ENCODE measurements around the gene PANK1.
A peak's percentile ranks its signal among the peaks of the same experiment; 100 is the strongest.

PANK1 gene

DNA sequence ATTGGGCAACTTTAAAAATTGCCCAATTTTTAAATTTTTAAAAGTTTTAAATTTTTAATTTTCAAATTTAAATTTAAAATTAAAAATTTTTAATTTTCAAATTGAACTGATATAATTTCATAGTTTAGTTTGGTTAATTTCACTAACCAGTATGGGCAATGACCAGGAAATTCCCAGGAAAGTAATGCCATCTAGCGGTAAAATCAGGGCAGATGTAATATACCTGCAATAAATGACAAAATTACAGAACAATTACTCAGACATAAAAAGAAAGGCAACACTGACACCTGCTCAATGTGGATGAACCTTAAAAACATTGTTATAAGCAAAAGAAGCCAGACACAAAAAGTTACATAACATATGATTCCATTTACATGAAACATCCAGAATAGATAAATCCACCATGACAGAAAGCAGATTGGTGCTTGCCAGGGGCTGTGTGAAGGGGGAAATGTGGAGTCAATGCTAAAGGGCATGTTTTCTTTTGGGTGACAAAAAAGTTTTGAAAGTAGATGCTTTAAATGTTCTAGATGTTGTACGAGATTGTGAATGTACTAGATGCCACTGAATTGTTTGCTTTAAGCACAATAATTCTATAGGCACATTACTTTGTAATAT, 81.1 kb downstream of the PANK1 start:
- ATAC-seq: peak; percentile 85
- TF ChIP-seq, protein P1, sequence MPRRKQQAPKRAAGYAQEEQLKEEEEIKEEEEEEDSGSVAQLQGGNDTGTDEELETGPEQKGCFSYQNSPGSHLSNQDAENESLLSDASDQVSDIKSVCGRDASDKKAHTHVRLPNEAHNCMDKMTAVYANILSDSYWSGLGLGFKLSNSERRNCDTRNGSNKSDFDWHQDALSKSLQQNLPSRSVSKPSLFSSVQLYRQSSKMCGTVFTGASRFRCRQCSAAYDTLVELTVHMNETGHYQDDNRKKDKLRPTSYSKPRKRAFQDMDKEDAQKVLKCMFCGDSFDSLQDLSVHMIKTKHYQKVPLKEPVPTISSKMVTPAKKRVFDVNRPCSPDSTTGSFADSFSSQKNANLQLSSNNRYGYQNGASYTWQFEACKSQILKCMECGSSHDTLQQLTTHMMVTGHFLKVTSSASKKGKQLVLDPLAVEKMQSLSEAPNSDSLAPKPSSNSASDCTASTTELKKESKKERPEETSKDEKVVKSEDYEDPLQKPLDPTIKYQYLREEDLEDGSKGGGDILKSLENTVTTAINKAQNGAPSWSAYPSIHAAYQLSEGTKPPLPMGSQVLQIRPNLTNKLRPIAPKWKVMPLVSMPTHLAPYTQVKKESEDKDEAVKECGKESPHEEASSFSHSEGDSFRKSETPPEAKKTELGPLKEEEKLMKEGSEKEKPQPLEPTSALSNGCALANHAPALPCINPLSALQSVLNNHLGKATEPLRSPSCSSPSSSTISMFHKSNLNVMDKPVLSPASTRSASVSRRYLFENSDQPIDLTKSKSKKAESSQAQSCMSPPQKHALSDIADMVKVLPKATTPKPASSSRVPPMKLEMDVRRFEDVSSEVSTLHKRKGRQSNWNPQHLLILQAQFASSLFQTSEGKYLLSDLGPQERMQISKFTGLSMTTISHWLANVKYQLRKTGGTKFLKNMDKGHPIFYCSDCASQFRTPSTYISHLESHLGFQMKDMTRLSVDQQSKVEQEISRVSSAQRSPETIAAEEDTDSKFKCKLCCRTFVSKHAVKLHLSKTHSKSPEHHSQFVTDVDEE (CRISPR knock-in tag; IDR thresholded peaks at IDR 0.05): no peak
- TF ChIP-seq, protein P2, sequence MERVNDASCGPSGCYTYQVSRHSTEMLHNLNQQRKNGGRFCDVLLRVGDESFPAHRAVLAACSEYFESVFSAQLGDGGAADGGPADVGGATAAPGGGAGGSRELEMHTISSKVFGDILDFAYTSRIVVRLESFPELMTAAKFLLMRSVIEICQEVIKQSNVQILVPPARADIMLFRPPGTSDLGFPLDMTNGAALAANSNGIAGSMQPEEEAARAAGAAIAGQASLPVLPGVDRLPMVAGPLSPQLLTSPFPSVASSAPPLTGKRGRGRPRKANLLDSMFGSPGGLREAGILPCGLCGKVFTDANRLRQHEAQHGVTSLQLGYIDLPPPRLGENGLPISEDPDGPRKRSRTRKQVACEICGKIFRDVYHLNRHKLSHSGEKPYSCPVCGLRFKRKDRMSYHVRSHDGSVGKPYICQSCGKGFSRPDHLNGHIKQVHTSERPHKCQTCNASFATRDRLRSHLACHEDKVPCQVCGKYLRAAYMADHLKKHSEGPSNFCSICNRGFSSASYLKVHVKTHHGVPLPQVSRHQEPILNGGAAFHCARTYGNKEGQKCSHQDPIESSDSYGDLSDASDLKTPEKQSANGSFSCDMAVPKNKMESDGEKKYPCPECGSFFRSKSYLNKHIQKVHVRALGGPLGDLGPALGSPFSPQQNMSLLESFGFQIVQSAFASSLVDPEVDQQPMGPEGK (CRISPR knock-in tag; IDR thresholded peaks at IDR 0.05; ENCODE audit: borderline replicate concordance): no peak
- TF ChIP-seq TCF4 (CRISPR knock-in tag; IDR thresholded peaks at IDR 0.05; ENCODE audit: borderline replicate concordance): no peak

DNA sequence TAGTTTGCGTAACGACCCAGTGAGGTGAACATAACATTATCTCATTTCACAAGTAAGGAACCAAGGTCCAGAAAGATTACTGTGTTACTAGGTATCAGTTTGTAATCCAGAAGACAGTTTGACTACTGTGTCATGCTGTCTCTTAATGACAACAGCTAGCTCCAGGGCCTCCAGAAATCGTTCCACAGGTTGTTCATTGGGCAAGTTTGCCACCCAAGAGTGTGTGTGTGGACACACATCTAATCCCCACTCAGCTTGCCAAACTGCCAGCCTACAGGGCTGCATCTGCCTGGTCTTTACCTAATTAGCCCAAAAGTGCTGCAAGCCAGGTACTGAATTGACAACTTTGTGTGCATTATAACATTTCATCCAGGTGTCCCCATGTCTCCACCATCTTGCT, 81.7 kb downstream of the PANK1 start:
- ATAC-seq: no peak
- TF ChIP-seq, protein P3, sequence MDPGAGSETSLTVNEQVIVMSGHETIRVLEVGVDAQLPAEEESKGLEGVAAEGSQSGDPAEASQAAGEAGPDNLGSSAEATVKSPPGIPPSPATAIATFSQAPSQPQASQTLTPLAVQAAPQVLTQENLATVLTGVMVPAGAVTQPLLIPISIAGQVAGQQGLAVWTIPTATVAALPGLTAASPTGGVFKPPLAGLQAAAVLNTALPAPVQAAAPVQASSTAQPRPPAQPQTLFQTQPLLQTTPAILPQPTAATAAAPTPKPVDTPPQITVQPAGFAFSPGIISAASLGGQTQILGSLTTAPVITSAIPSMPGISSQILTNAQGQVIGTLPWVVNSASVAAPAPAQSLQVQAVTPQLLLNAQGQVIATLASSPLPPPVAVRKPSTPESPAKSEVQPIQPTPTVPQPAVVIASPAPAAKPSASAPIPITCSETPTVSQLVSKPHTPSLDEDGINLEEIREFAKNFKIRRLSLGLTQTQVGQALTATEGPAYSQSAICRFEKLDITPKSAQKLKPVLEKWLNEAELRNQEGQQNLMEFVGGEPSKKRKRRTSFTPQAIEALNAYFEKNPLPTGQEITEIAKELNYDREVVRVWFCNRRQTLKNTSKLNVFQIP (CRISPR knock-in tag; IDR thresholded peaks at IDR 0.05; ENCODE audit: borderline replicate concordance, low read depth): no peak
- TF ChIP-seq ISL1 (CRISPR knock-in tag; IDR thresholded peaks at IDR 0.05): no peak
- no peak for TF ChIP-seq TOX (CRISPR knock-in tag; IDR thresholded peaks at IDR 0.05; ENCODE audit: borderline replicate concordance)
- no peak for TF ChIP-seq ARNTL (CRISPR knock-in tag; IDR thresholded peaks at IDR 0.05; ENCODE audit: borderline replicate concordance, low read depth)
- TF ChIP-seq GLIS3 (CRISPR knock-in tag; IDR thresholded peaks at IDR 0.05): no peak
- TF ChIP-seq ZNF8 (CRISPR knock-in tag; IDR thresholded peaks at IDR 0.05): no peak
- TF ChIP-seq ZFP30 (CRISPR knock-in tag; IDR thresholded peaks at IDR 0.05): no peak
- no peak for TF ChIP-seq CSDC2 (CRISPR knock-in tag; IDR thresholded peaks at IDR 0.05)
- TF ChIP-seq ESRRG (CRISPR knock-in tag; IDR thresholded peaks at IDR 0.05): no peak
- no peak for TF ChIP-seq OSR1 (CRISPR knock-in tag; IDR thresholded peaks at IDR 0.05)
- TF ChIP-seq ZNF70 (CRISPR knock-in tag; IDR thresholded peaks at IDR 0.05): no peak
- TF ChIP-seq, protein P4, sequence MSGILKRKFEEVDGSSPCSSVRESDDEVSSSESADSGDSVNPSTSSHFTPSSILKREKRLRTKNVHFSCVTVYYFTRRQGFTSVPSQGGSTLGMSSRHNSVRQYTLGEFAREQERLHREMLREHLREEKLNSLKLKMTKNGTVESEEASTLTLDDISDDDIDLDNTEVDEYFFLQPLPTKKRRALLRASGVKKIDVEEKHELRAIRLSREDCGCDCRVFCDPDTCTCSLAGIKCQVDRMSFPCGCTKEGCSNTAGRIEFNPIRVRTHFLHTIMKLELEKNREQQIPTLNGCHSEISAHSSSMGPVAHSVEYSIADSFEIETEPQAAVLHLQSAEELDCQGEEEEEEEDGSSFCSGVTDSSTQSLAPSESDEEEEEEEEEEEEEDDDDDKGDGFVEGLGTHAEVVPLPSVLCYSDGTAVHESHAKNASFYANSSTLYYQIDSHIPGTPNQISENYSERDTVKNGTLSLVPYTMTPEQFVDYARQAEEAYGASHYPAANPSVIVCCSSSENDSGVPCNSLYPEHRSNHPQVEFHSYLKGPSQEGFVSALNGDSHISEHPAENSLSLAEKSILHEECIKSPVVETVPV (CRISPR knock-in tag; IDR thresholded peaks at IDR 0.05): no peak

DNA sequence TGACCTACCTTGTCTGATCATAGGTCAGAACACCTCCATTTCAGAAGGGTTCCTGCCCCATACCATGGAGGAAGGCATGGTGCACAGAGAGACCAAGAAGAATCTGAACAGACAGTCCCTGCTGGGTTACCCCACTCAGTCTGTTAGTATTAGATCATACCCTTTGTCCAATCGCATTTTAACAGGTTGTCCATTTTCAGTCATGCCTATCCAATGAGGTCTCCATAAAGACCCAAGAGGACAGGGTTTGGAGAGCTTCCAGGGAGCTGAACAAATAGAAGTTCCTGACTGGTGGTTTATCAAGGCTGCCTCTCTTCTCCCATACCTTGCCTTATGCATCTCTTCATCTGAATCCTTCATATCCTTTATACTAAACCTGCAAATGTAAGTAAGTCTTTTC, 88.4 kb downstream of the PANK1 start:
- TF ChIP-seq TOX (CRISPR knock-in tag; IDR thresholded peaks at IDR 0.05; ENCODE audit: borderline replicate concordance) (no peak), ZNF8 (CRISPR knock-in tag; IDR thresholded peaks at IDR 0.05) (no peak), ZNF565 (CRISPR knock-in tag; conservative IDR thresholded peaks at IDR 0.05; ENCODE audit: low read depth) (no peak), PPARA (CRISPR knock-in tag; IDR thresholded peaks at IDR 0.05; ENCODE audit: borderline replicate concordance) (no peak)
- TF ChIP-seq, protein P5, sequence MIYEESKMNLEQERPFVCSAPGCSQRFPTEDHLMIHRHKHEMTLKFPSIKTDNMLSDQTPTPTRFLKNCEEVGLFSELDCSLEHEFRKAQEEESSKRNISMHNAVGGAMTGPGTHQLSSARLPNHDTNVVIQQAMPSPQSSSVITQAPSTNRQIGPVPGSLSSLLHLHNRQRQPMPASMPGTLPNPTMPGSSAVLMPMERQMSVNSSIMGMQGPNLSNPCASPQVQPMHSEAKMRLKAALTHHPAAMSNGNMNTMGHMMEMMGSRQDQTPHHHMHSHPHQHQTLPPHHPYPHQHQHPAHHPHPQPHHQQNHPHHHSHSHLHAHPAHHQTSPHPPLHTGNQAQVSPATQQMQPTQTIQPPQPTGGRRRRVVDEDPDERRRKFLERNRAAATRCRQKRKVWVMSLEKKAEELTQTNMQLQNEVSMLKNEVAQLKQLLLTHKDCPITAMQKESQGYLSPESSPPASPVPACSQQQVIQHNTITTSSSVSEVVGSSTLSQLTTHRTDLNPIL (CRISPR knock-in tag; IDR thresholded peaks at IDR 0.05; ENCODE audit: low read depth): no peak
- ATAC-seq: no peak

All from SK-N-SH treated with all-trans-retinoic acid at 6 μM for 48 hours (cell line).